Measurements from ENCODE around the gene TBC1D1. TPM values are rescaled to one million over a fixed set of nuclear protein-coding genes. Genes with fewer than 3 reads are reported as not detected.

TBC1D1 gene
- total and polyA plus RNA-seq, 2 of the 8 experiments (the other 6 are each of a cell fraction or from before 2014, with no cell fraction given) = 96.9 to 162 TPM

DNA sequence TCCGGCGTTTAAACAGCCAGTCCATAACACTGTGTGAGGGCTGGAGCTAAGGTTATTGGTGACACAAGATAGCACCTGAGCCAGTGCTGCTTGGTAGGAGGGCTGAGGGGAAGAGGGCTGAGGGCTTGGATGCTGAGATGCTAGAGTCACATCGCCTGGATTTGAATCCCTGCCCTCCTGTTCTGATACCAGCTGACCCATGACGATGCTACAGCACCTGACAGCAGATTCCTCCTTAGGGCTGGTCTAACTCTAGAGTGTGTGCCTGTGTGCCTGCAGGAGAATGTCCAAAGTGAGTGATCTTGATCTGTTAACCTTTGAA lies 171.9 kb downstream of the TBC1D1 start:
- Histone ChIP-seq H3K79me1 (ENCODE audit: low read depth, low read length) (no peaks in the 10 kb centered on the region; the same call in 1 of the 2 replicates), H4K91ac (replicated peaks; ENCODE audit: insufficient read length, low read length) (no peak overlapping the region), H3K23ac (ENCODE audit: insufficient read length) (no peak overlapping the region), H2BK12ac (ENCODE audit: low read depth, low read length) (no peak overlapping the region), H2BK15ac (ENCODE audit: low read length) (no peak overlapping the region), H3K23me2 (ENCODE audit: low read depth, low read length) (no peaks in the 10 kb centered on the region), H2AFZ (ENCODE audit: low read length) (no peak overlapping the region), H3K4me1 (replicated peaks in 1 of 4; ENCODE audit: control insufficient read depth in 3 of 4, insufficient read depth in 4 of 4, low read length in 3 of 4) (peaks cover 0 to 2% (median 0%) of the 10 kb centered on the region in 4 experiments; a peak in 3 of 7 replicates), H4K8ac (ENCODE audit: extremely low read depth, insufficient read depth, low read length) (no peak overlapping the region), H2BK5ac (ENCODE audit: low read depth, low read length) (no peak overlapping the region), H3K18ac (ENCODE audit: extremely low read depth, low read length) (no peak overlapping the region), H3K4me2 (ENCODE audit: insufficient read depth in 1 of 2, low read depth in 2 of 2, low read length in 2 of 2) (no peak overlapping the region), H2BK120ac (replicated peaks; ENCODE audit: low read depth, low read length) (no peak overlapping the region), H3K27me3 (replicated peaks in 1 of 4; ENCODE audit: control insufficient read depth in 3 of 4, extremely low read depth in 1 of 4, insufficient read depth in 3 of 4, low read length in 3 of 4) (no peaks in the 10 kb centered on the region), H3K36me3 (ENCODE audit: control insufficient read depth in 2 of 4, insufficient read depth in 4 of 4, low read length in 3 of 4) (peaks cover 0 to 3% (median 0%) of the 10 kb centered on the region in 4 experiments; a peak in 2 of 8 replicates), H2BK20ac (ENCODE audit: low read length) (no peak overlapping the region), H3K27ac (ENCODE audit: low read depth, low read length) (no peak overlapping the region), H3K9me3 (ENCODE audit: insufficient read depth in 2 of 2, low read depth in 1 of 2, low read length in 1 of 2) (no peaks in the 10 kb centered on the region), H4K20me1 (replicated peaks in 1 of 2; ENCODE audit: control insufficient read depth in 1 of 2, insufficient read depth in 2 of 2, low read length in 2 of 2) (peaks cover 0 to 2% of the 10 kb centered on the region in 2 experiments), H3K79me2 (ENCODE audit: control insufficient read depth in 1 of 2, insufficient read depth in 2 of 2, low read length in 2 of 2) (no peaks in the 10 kb centered on the region), H2AK5ac (ENCODE audit: low read depth, low read length) (no peak overlapping the region), H4K5ac (ENCODE audit: insufficient read length, low read depth, low read length) (no peak overlapping the region), H3K14ac (ENCODE audit: insufficient read length) (no peak overlapping the region), H3K4me3 (ENCODE audit: extremely low read depth in 1 of 4, insufficient read depth in 2 of 4, low read depth in 3 of 4, low read length in 4 of 4) (no peak overlapping the region), H3K56ac (replicated peaks; ENCODE audit: insufficient read length, low read depth, low read length) (no peak overlapping the region), H3K4ac (replicated peaks; ENCODE audit: insufficient read length, low read depth, low read length) (no peak overlapping the region), H3K9ac (replicated peaks in 1 of 4; ENCODE audit: extremely low read depth in 1 of 4, low read depth in 3 of 4, low read length in 3 of 4) (no peak overlapping the region)
- ChIA-PET CTCF (ENCODE audit: partially characterized antibody) (interaction anchor here (0.6 to 2.1 kb wide), 12 partner anchors 17 to 1879 kb away, joined by 3 to 11 read pairs (median 3); no protein-coding TSS in a partner anchor), POLR2A (ENCODE audit: partially characterized antibody) (no interaction called here)
- no peak for FAIRE-seq
- TF ChIP-seq HDAC2 (IDR thresholded peaks at IDR 0.05; ENCODE audit: borderline replicate concordance in 1 of 2, low read depth in 2 of 2, low read length in 2 of 2) (no peak), RBBP5 (IDR thresholded peaks at IDR 0.05; ENCODE audit: borderline replicate concordance, low read depth, low read length) (no peak)
- 81% methylated on average over 4 of the region's 4 CpGs; no CpG with 5 or more reads in 1 of the 2 experiments for WGBS, 2 experiments (ENCODE audit: extremely low coverage in 1 of 2, insufficient coverage in 1 of 2, insufficient read length in 1 of 2, insufficient replicate concordance in 2 of 2, low coverage in 1 of 2, low lambda C conversion rate in 2 of 2, missing lambda C conversion rate in 1 of 2)
- no peak for DNase-seq (ENCODE audit: low read depth in 1 of 2, low spot score in 2 of 2)
